HG03469 (cell line): ENCODE measurements around the gene SEPTIN5.

Experiments
- ATAC-seq: cut with Tn5 transposase; IDR thresholded peaks from one replicate; pipeline ENCODE4 v1.9.1; 2021; ENCODE audit warnings: mild to moderate bottlenecking, moderate library complexity, moderate number of reproducible peaks; ENCODE audit not compliant: unreplicated experiment

The SEPTIN5 gene

DNA sequence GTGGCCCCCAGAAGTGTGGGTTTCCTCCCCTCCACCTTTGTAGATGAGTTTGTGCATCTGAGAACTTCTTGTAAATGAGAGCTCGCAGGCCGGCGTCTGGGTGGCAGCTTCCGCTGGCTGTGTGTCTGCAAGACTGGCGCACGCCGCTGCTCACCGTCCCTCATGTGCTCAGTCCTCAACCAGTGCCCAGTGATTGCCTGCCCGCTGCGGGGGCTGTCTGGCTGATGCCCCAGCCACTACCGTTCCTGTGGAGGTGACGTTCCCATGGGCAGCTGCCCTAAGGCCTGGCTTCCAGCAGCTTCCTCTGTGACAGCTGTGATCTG lies 55.1 kb downstream of the SEPTIN5 start:
- ATAC-seq: no peak

DNA sequence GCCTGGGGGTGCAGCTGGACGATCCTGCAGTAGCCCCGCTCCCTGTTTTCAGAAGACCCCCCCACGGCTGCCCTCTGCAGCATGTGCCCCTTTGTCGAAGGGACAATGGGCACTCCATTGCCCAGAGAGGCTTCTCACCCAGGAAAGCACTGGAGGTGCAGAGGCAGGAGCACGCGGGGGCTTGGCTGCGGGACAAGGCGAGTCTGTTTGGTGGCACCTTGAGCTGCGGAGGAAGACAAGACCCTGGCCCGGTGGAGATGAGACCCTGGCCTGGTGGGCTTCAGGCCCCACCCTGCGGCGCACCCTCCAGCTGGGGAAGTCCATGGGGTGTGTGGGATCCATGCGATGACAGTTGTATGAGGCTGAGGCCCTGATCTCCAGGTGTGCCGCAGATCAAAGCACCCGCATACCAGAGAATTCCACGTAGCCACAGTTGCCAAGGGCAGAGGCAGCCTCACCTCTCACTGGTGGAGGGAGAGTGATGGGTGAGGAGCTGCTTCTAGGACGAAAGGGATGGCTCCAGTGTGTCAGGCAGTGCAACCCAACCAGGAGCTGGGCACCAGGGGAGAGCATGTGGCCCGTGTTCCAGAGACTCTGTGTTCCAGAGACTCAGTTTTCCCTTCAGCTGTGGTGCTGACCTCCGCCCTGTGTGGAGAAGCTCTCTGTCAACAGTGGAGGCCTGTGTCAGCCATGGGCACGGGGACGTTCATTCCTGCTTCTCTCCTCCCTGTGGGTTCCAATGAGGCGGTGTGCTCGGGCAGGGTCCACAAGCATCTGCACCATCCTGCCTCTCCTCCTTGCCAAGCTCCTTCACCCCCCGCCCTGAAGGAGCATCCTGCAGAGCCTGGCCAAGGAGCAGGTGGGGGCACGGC lies 56.3 kb downstream of the SEPTIN5 start:
- no peak for ATAC-seq

DNA sequence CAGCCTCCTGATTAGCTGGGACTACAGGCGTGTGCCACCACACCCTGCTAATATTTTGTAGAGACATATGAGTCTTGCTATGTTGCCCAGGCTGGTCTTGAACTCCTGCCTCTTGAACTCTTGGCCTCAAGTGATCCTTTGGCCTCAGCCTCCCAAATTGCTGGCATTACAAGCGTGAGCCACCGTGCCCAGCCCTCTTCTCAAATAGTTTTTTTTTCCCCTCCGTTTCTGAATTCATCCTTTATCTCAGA lies 58.0 kb downstream of the SEPTIN5 start:
- ATAC-seq: no peak
